CD4-positive, alpha-beta T cell treated with Interferon alpha-2 for 1 hour (primary cell): ENCODE results near the gene PALM.

Source experiments
- DNase-seq, 2 donors: peaks; one replicate each; pipeline ENCODE4 v3.0.0-alpha.2; 2020 to 2022

The PALM gene

DNA sequence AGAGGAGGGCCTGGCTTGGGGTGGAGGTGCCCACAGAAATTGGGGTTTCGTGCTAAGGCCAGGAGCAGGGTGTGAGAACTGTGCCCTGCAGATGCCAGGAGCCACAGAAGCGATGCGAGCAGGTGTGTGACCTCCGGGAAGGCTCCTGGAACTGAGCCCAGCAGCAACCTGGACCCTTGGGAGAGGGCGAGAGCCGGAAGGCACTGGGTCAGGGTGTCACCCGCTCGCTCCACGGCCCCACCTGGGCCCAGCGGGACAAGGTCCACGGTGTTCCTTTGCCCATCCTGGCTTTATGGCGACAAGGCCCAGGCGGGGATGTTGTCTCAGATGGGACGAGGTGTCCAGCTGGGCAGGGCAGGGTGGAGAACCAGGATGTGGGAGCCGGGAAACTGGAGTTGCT is 46.3 kb downstream of the PALM start:
- no peak for DNase-seq

GRCh38 chr19:756236-756635 is 47.5 kb downstream of the PALM start:
- no peak for DNase-seq

DNA sequence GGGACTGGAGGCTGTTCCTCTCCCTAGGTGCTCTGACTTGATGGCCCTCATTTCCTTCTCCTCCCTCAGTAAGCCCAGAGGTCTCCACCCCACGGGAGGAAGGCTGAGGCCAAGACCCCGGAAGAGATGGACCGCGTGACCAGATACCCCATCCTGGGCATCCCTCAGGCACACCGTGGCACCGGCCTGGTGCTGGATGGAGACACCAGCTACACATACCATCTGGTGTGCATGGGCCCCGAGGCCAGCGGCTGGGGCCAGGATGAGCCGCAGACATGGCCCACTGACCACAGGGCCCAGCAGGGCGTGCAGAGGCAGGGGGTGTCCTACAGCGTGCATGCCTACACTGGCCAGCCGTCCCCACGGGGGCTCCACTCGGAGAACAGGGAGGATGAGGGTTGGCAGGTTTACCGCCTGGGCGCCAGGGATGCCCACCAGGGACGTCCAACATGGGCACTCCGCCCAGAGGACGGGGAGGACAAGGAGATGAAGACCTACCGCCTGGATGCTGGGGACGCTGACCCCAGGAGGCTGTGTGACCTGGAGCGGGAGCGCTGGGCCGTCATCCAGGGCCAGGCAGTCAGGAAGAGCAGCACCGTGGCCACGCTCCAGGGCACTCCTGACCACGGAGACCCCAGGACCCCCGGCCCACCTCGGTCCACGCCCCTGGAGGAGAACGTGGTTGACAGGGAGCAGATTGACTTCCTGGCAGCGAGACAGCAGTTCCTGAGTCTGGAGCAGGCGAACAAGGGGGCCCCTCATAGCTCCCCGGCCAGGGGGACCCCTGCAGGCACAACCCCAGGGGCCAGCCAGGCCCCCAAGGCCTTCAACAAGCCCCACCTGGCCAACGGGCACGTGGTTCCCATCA is 48.3 kb downstream of the PALM start:
- DNase-seq, result no peak

GRCh38 chr19:757811-758668 is 49.3 kb downstream of the PALM start:
- DNase-seq, result no peak

DNA sequence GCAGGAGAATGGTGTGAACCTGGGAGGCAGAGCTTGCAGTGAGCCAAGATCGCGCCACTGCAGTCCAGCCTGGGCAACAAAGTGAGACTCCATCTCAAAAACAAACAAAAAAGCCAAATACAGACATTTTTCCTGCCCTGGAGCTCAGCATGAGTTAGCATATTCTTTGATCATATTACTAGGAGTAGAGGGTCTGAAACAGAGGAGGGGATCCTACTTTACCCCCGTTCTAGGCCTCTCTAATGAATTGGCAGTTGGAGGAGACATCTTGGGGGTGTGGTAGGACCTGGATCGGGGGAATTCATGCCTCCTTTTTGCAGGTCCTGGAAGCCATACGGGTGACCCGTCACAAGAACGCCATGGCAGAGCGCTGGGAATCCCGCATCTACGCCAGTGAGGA is 54.4 kb downstream of the PALM start:
- DNase-seq, result no peak

DNA sequence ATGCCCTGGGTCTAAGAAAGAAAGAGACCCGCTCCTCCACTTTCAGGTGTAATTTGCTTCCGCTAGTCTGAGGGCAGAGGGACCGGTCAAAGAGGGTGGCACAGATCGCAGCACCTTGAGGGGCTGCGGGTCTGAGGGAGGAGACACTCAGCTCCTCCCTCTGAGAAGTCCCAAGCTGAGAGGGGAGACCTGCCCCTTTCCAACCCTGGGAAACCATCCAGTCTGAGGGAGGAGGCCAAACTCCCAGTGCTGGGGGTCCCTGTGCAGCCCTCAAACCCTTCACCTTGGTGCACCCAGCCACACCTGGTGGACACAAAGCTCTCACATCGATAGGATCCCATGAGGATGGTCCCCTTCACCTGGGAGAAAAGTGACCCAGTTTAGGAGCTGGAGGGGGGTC is 55.1 kb downstream of the PALM start:
- no peak for DNase-seq

DNA sequence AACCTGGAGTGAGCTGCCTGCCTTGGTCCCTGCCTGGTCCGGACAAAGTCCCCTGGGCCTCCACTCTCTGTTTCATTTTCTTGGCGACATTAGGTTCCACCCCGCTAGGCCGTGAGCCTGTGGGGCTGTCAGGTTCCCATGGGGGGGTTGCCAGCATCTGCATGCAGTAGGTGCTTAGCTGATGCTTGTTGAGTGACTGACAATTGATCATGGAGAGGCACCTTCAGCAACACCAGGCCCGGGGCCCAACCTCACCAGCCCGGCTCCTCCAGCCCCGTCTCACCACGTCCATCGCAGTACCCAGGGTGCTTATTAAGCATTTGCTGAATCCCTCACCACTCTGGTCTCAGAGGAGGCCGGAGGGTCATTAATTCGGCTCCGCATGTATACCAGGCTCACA is 55.6 kb downstream of the PALM start:
- no peak for DNase-seq

DNA sequence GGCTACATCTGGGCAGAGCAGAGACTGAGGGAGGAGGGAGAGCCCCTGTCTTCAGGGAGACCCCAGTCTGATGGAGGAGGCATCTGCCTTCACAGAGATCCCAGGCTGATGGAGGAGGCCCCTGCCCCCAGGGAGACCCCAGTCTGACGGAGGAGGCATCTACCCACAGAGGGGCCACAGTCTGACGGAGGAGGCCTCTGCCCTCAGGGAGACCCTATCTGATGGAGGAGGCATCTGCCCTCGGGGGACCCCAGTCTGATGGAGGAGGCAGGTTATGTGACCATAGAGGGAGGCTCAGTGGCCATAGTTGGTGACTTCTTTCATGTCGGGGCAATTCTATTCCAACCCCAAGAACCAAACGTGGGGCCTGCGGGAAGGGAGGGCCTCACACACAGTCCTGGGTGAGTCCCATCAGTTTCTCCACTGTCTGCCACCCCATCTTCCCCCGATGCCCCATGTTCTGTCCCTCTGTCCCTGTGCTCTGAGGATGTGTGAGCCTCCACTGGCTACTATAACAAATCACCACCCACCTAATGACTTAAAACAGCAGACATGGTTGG is 56.5 kb downstream of the PALM start:
- no peak for DNase-seq

DNA sequence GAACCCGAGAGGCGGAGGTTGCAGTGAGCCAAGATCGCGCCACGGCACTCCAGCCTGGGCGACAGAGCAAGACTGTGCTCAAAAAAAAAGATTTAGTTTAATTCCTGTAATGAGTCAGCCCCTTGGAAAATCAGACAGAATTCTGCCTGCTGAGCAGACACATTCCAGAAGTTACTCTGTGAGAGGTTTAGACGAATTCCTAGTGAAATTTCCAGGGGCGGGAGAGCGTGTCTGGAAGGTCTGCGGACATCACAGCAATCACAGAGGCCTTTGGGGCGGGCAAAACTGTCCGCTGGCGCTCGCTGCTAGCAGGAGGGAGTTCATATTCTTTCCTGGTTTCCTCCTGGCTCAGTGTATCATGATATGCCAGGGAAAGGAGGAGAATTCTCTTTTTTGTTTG is 59.7 kb downstream of the PALM start:
- no peak for DNase-seq

DNA sequence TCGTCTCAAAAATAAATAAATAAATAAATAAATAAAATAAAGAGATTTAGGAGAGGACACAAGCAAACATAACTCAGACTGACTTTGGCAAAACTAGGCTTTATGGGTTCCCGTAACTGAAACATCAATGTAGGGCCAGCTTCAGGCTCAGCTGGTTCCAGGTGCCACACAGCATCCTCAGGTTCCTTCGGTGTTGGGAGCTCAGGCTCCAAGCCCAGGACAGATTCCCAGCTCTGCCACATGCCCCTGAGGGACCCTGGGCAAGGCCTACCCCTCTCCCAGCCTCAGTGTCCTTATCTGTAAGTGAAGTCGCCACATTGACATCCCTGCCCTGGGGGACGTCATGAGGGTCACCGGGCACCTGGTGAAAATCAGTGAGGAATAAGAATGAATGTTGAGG is 60.9 kb downstream of the PALM start:
- no peak for DNase-seq

DNA sequence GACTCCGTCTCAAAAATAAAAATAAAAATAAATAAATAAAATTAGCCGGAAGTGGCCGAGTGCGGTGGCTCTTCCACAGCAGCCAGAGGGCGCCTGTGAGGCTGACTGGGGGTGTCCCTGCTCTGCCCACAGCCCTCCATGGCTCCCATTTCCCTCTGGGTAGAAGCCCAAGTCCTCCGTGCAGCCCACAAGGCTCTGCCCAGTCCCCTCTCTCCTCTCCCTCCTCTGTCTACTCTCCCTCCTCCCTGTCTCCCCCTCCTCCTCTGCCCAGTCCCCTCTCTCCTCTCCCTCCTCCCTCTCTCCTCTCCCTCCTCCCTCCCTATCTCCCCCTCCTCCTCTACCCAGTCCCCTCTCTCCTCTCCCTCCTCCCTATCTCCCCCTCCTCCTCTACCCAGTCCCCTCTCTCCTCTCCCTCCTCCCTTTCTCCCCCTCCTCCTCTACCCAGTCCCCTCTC is 62.6 kb downstream of the PALM start:
- peak; percentile 26 to 33 for DNase-seq

DNA sequence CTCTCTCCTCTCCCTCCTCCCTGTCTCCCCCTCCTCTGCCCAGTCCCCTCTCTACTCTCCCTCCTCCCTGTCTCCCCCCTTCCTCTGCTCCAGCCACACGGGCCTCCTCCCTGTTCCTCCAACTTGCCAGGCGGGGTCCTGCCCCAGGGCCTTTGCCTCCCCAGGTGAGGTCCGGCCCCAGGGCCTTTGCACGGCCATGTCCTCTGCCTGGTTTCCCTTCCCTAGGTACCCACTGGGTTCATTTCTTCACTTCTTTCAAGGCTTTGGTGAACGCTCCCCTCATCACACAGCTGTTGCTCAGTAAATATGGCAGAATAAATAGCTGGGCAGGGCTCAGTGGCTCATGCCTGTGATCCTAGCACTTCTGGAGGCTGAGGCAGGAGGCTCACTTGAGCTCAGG is 63.3 kb downstream of the PALM start:
- DNase-seq, result no peak

- no peak for DNase-seq
Observed at GRCh38 chr19:772730-773436, 64.1 kb downstream of the PALM start.

DNA sequence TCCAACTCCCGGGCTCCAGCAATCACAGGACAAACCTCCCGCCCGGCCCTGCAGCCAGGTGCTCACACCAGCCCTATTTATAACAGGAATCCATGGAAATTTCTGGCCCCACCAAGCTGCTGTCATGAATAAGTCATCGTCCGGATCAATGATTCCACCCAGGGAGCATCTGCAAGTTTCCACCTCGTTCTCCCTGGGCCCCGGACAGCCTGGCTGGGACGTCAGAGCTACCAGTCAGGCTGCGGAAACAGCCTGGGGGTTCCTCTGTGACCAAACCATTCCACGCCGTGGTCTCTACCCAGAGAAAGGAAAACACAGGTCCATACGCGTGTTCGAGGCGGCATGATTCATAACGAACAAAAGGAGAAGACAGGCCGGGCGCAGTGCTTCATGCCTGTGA is 67.8 kb downstream of the PALM start:
- no peak for DNase-seq

DNA sequence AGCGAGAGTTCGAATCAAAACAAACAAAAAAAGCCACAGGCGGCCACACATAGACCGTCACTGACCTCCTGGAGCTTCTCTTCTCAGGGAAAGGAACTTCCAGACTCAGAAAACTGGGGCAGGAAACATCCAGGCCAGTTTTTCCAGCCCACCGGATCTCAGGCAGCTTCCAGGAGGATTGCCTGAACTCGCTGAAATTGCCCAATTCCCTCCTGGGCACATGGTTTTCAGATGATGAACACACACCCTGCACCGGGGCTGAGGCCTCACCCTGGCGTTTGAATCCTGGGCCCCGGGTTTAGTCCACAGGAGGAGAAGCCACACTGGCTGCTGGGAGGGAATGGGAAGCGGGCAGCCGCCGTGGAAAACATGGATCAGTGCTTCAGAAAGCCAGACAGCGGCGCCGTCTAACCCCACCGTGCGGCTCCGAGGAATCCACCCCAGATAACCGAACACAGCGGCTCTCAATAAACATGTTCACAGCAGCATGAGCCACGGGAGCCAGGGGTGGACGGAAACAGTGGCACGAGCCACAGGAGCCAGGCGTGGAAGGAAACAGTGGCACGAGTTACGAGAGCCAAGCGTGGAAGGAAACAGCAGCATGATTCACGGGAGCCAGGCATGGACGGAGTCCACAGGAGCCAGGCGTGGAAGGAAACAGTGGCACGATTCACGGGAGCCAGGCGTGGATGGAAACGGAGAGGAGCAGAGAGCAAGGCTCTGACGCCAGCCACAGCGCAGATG is 70.3 kb downstream of the PALM start:
- no peak for DNase-seq

- no peak for DNase-seq
Observed at GRCh38 chr19:780935-781334, 72.2 kb downstream of the PALM start.

GRCh38 chr19:781800-782184 is 73.1 kb downstream of the PALM start:
- DNase-seq, result no peak

DNA sequence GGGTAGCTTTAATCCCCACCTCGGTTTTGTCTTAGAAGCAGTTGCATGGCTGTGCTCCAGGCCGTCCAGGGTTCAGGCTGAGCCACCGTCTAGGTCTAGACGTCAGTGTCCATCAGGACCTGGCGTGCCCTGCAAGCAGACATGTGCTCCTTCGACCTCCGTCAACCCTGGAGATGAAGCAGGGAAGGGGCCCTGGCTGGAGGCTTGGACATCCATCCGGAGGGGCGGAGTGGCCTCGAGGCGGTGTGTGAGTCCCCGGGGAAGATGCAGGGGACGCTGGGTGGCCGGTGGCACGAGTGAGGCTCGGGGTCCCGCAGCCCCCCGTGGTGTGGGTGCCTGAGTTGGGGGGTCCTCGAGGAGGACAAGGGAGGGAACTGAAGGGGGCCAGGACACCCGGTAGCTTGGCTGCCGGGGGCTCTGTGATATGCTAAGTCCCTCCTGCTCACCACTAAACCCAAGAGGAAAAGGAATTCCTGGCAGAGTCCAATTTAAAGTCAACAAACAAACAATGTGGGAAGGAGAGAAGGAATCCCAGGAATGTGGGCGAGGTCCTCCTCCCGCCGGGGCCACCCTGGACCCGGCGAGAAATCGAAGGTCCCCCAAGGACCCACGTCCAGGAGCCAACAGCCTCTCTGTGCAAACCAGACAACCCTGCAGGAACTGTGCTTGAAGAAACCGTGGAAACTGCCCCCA is 73.6 kb downstream of the PALM start:
- DNase-seq, result no peak

DNA sequence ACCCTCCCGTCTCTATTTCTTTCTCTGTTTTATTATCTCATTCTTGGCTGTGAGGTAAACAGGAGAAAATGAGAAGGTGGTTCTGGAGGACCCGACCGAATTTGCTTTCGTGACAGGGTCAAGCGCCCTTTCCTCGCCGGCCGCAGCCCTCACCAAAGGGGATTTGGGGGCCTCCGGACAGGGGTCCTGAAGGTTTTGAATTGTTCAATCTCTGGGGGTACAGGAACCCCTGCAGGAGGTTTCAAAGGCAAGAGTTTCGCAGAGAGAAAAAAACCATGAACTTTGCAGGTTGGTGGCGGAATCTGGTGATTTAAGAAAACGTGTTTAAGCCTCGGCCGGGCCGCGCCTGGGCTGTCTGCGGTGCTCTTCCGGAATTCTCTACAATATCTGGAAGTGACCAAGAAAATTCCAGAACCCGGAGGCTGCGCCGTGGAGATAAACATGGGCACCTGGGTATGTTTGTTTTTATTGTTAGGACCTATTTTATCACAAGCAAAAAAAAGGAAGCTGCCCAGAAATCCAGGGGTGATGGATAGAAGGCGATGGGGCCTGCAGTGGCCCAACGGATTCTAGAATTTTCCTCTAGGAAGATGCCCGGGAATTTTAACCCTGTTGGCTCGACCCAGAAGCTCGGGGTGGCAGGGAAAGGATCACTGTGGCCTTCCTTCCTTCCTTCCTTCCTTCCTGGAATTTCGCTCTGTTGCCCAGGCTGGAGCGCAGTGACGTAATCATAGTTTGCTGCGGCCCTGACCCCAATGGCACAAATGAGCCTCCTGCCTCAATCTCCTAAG is 74.3 kb downstream of the PALM start:
- no peak for DNase-seq

DNA sequence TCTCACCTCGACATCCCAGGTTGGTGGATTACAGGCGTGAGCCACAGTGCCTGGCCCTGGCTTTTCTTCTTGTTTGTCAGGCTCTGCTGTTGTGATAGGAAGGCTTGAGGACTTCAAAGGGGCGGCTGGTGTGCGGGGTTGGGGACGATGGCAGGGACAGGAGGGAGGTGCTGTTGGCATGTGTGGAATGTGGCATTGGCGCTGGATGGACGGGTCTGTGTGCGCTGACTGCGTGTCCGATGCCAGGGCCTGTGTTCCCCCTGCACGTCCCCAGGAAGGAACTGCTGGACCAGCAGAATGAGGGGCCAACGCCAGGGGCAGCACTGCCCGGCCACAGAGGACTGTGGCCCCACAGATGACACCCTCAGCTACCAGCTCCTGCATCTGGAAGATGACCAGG is 75.8 kb downstream of the PALM start:
- no peak for DNase-seq

GRCh38 chr19:787536-787935 is 78.8 kb downstream of the PALM start:
- DNase-seq, result no peak
